T-helper 9 cell (primary cell): ENCODE data around the gene HINT3.
"Not testable (repeated sequence)": the region's sequence is repeated elsewhere in the genome, so short reads cannot be mapped to it uniquely, and the experiment has no call there.

ENCODE experiments used
- DNase-seq: peaks from one replicate; pipeline ENCODE4 v3.0.0-alpha.2; 2020

HINT3 gene

GRCh38 chr6:126010040-126010439, 53.5 kb downstream of the HINT3 start:
- no peak for DNase-seq

GRCh38 chr6:126015863-126016262, 59.3 kb downstream of the HINT3 start:
- DNase-seq, result no peak

GRCh38 chr6:126016591-126016990, 60.0 kb downstream of the HINT3 start:
- DNase-seq, result no peak

GRCh38 chr6:126017668-126018067, 61.1 kb downstream of the HINT3 start:
- DNase-seq, result no peak

GRCh38 chr6:126020305-126021050, 63.9 kb downstream of the HINT3 start:
- DNase-seq, result no peak

- DNase-seq, result not testable (repeated sequence)
Measured at GRCh38 chr6:126023474-126023873, 66.9 kb downstream of the HINT3 start.

GRCh38 chr6:126026001-126026400, 69.4 kb downstream of the HINT3 start:
- no peak for DNase-seq

- no peak for DNase-seq
Measured at GRCh38 chr6:126027601-126028000, 71.0 kb downstream of the HINT3 start.
